Measurements from ENCODE around the gene SZRD1. TPM values are rescaled to one million over a fixed set of nuclear protein-coding genes. Genes with fewer than 3 reads are reported as not detected.

The SZRD1 gene
- total RNA-seq, 2 donors from 2014 or later: 111 to 123 TPM

GRCh38 chr1:16422041-16422440 is 55.0 kb downstream of the SZRD1 start:
- intact Hi-C loops (cut with DNase I, micrococcal nuclease): no loop called here
- ATAC-seq: no peak
- DNase-seq: no peak

DNA sequence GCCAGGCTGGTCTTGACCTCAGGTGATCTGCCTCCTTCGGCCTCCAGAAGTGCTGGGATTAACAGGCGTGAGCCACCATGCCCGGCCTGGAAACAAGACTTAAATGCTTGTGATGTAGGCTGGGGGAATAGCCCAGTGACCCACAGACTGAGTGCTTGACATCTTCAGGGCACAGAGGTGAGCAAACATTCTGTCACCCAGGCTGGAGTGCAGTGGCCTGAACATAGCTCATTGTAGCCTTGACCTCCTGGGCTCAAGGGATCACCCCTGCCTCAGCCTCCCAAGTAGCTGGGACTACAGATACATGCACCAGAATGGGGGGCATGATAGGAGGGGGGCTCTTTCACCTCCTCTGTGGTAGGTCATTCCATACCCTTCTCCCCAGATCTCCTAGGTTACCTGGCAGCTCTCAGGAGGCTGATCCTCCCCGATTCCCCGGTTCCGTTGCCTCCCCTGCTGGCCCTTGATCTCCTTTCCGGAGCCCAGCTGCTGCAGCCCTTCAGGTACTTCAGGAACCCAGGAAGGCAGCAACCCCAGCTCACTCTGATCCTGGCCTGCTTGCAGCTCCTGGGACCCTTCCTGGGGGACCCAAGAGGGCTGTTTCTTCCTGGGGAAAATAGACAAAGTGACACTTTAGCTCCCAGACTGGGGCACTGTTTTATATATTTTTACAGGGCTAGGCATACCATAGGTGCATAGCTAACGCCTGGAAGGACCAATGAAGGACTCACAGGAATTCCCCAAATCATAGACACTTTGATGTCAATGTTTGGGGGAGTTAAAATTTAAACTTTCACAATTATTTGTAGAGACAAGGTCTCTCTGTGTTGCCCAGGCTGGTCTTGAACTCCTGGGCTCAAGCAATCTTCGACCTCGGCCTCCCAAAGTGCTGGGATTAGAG is 58.3 kb downstream of the SZRD1 start:
- no peak for DNase-seq
- intact Hi-C loops (cut with DNase I, micrococcal nuclease): no loop called here
- ATAC-seq: no peak

DNA sequence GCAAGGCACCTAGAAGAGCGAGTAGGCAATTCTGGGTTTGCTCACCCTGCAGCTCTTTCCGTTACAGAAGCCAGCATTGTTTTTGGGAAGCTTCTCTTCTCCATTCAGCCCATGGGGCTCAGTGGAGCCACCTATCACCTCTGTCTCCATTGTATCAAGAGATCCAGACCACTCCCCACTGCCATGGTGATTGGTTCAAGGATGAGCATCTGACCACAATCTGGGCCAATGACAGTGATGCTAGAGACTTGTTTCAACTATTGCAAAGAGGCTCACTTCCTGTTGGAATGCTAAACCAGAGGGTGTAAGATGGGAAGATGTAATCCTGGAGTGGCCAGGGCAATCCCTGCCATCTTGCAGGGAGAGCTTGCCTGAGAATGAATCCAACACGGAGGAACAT is 63.6 kb downstream of the SZRD1 start:
- DNase-seq (no peak), ATAC-seq (no peak)
- intact Hi-C loops (cut with DNase I, micrococcal nuclease): no loop called here

DNA sequence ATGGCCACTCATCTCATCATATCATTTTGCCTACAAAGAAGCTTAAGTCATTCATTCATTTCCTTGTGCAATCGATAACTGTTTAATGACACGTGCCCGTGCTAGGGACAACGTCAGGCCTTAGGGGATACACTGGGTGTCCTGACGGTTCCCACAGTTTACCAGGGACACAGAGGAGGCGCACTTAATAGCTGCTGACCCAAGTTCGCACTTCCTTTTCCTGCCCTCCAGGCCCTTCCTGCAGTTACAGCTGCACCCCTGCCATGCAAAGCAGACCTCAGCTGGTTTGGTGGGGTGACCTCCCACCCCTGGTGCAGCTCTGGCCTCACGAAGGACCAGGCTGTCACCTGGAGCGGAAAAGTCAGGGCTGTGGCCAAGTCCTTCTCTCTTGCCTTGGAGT is 66.0 kb downstream of the SZRD1 start:
- no peak for ATAC-seq
- DNase-seq: no peak
- intact Hi-C loops (cut with DNase I, micrococcal nuclease): no loop called here

DNA sequence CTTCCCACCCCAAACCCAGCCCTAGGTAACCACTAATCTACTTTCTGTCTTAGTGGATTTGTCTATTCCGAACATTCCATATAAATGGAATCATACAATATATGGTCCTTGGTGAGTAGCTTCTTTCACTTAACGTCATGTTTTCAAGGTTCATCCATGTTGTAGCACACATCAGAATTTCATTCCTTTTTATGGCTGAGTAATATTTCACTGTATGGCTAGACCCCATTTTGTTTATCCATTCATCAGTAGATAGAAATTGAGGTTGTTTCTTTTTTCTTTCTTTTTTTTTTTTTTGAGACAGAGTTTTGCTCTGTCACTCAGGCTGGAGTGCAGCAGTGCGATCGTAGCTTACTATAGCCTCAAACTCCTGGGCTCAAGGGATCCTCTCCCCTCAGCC is 67.0 kb downstream of the SZRD1 start:
- intact Hi-C loops (cut with DNase I, micrococcal nuclease): no loop called here
- DNase-seq (no peak), ATAC-seq (no peak)

- intact Hi-C loops (cut with DNase I, micrococcal nuclease): no loop called here
- DNase-seq: no peak
- ATAC-seq: no peak
Observed at GRCh38 chr1:16434501-16434900, 67.5 kb downstream of the SZRD1 start.

DNA sequence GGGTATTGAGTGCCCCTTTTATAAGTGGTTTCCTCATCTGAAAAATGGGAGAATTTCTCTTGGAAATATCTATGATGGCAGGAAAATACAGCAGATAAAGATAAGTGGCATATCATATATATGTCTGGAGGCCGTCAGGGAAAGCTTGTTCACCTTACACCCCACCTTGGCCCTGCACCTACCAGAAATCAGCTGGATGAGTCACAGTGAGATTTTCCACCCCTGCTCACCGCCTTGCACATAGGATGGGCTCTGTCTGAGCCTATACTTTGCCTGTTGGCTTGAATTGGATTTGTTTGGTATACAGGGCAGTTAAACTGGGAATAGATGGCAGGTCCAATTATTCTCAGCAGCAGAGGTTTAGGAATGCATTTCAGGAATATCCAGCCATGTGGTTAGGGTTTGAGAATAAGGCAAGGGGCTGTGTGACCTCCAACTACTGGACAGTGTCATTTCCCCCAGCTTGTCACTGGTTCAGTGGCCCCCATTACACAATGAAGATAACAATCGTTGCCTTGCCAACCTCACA is 70.0 kb downstream of the SZRD1 start, which contains the start of gene SPATA21:
SPATA21 (minus strand) TSS at position 479 of the 529 bp plus-strand sequence. CDS start 6,053 bp downstream, outside the sequence.
- intact Hi-C loops (cut with DNase I, micrococcal nuclease): no loop called here
- DNase-seq (no peak), ATAC-seq (no peak)

- DNase-seq (no peak), ATAC-seq (no peak)
- intact Hi-C loops (cut with DNase I, micrococcal nuclease): no loop called here
Observed at GRCh38 chr1:16438516-16438915, 71.5 kb downstream of the SZRD1 start.

DNA sequence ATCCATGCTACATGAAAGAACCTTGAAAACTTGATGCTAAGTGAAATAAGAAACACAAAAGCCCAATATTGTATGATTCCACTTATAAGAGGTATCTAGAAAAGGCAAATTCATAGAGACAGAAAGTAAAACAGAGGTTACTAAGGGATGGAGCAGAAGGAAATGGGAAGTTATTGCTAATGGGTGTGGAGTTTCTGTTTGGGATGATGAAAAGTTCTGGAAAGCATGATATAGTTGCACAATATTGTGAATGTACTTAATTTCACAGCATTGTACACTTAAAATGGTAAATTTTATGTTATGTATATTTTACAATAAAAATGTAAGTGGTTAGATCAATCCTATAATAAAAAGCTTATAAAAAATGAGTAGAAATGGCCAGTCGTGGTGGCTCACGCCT is 71.9 kb downstream of the SZRD1 start:
- intact Hi-C loops (cut with DNase I, micrococcal nuclease): no loop called here
- no peak for ATAC-seq
- DNase-seq: no peak

GRCh38 chr1:16440131-16440469 is 73.1 kb downstream of the SZRD1 start:
- intact Hi-C loops (cut with DNase I, micrococcal nuclease): no loop called here
- peak; percentile 1 for ATAC-seq
- no peak for DNase-seq

- DNase-seq (peak; percentile 91 to 97), ATAC-seq (peak; percentile 95)
- intact Hi-C loops (cut with DNase I, micrococcal nuclease): no loop called here
Observed at GRCh38 chr1:16440470-16441281, 73.6 kb downstream of the SZRD1 start, which contains the start of gene NECAP2. TSS of gene NECAP2 (plus strand) at chr1:16440724. CDS start at chr1:16440762, 38 bp downstream.

DNA sequence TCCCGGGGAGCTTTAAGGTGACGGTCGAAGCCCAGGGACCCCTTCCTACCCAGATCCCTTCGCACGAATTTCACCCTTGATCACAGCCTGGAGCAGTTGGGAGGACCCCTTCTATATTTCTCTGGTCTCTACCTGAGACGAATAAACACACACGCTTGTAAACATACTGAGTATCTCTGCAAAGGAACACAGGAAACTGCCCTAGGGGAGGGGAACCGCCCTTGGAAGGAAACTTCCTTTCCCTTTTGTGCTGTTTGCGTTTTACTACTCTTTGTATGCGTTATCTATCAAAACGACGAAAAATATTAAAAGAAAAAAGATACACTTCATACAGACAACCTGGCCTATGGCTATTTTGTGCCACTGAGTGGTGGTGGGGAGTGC is 74.2 kb downstream of the SZRD1 start:
- DNase-seq: no peak
- intact Hi-C loops (cut with DNase I, micrococcal nuclease): no loop called here
- ATAC-seq: peak; percentile 69

DNA sequence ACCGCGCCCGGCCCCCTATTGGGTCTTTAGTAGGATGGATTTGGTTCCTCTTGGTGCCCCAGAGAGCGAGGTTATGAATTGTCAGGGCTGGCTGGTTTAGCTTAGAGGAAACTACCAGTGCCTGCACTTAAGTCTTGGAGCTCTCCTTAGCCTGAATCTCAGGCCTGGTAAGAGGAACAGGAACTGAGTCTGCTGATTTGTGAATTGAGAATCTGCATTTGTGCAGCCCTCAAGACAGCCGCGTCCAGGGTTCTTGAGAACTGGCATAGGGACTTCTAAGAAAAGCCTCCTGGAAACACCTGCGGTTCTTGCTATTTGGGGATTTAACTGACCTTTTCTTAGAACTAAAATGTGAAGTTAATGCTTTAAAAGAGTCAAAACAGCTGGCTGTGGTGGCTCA is 75.2 kb downstream of the SZRD1 start:
- intact Hi-C loops (cut with DNase I, micrococcal nuclease): no loop called here
- DNase-seq (no peak), ATAC-seq (no peak)

- intact Hi-C loops (cut with DNase I, micrococcal nuclease): no loop called here
- ATAC-seq: no peak
- DNase-seq: no peak
Observed at GRCh38 chr1:16442941-16443340, 75.9 kb downstream of the SZRD1 start.

DNA sequence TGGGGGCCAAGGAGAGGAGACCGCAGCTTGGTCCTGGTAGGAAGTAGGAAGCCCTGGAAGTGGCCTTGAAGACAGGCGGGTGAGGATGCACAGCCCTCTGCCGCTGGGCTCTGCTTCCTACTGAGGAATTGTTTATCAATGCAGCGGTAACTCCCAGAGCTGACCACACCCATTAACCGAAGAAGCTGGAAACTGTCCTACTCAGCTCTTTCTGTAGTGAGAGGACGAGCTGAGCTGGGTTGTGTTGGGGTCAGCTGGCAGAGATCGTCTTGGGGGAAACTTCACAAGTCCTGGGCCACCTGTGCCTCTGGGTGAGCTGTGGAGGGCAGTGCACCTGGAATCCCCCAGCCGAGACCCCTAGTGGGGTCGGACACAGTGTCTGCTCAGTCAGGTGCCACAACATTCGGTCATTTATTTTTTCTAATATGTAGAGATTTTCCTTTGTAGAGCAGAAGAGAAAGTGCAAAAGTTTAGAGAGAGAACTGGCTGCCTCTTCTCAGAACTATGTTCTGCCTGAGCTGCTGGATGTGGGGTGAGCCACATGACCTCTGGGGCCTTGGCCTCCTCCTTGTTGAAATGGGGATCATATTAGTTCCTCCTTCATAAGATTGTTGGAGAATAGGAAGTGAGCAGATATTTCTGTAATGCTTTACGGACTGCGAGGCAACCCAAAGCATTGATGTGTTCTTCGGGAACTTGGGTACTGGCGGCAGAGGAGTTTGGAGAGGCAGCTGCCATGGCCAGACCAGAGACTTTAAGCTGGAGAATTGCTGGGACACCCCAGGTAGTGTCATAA is 77.1 kb downstream of the SZRD1 start:
- DNase-seq: no peak
- no peak for ATAC-seq
- intact Hi-C loops (cut with DNase I, micrococcal nuclease): no loop called here

- intact Hi-C loops (cut with DNase I, micrococcal nuclease): no loop called here
- DNase-seq (no peak), ATAC-seq (no peak)
Observed at GRCh38 chr1:16445052-16445451, 78.0 kb downstream of the SZRD1 start.

DNA sequence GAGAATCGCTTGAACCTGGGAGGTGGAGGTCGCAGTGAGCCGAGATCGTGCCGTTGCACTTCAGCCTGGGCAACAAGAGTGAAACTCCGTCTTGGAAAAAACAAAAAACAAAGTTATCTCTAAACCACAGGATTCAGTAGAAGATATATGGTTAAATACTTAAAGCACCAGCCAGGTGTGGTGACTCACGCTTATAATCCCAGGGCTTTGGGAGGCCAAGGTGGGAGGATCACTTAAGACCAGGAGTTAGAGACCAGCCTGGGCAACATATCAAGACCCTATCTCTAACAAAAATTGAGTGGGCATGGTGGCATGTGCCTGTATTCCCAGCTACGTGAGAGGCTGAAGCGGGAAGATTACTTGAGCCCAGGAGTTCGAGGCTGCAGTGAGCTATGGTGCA is 79.1 kb downstream of the SZRD1 start:
- ATAC-seq (no peak), DNase-seq (no peak)
- intact Hi-C loops (cut with DNase I, micrococcal nuclease): no loop called here

GRCh38 chr1:16447641-16448040 is 80.6 kb downstream of the SZRD1 start:
- ATAC-seq: no peak
- intact Hi-C loops (cut with DNase I, micrococcal nuclease): no loop called here
- no peak for DNase-seq

All from left colon (tissue), 2 donors.